Keratinocyte (primary cell): ENCODE data around the gene CNTROB. TPM values are rescaled to one million over a fixed set of nuclear protein-coding genes. Genes with fewer than 3 reads are reported as not detected.

Experiments used
- DNase-seq: peaks from one replicate; pipeline ENCODE4 v3.0.0-alpha.2; 2011; ENCODE audit warnings: low read depth, missing footprints, low spot score
- FAIRE-seq: peaks from 2 replicates; lab custom pipeline; 2011; peaks lifted over from hg19 to GRCh38; lab: Jason Lieb, UNC
- H2AFZ ChIP-seq: 2 replicates; pipeline ENCODE4 v1.6.0; 2012; ENCODE audit warnings: low read length, control low read depth, inconsistent platforms; ENCODE audit not compliant: control insufficient read depth
- H3K27ac ChIP-seq: 2 replicates; pipeline ENCODE4 v1.5.1; 2011; ENCODE audit warnings: low read length; ENCODE audit not compliant: control insufficient read depth, insufficient read depth
- H3K27me3 ChIP-seq: 3 replicates; pipeline ENCODE4 v1.6.0; 2011; ENCODE audit warnings: low read length; ENCODE audit not compliant: control insufficient read depth, insufficient read depth; ENCODE audit errors: extremely low read depth
- H3K36me3 ChIP-seq, 2 experiments: 2 replicates in 1 of 2; 3 replicates in 1 of 2; pipeline ENCODE4 v1.5.1; 2011; ENCODE audit warnings: low read length in 2 of 2, mild to moderate bottlenecking in 1 of 2; ENCODE audit not compliant: control insufficient read depth in 2 of 2, insufficient read depth in 2 of 2; ENCODE audit errors: extremely low read depth in 1 of 2
- H3K4me1 ChIP-seq: 3 replicates; pipeline ENCODE4 v1.5.1; 2011; ENCODE audit warnings: low read length; ENCODE audit not compliant: control insufficient read depth, insufficient read depth; ENCODE audit errors: extremely low read depth
- H3K4me2 ChIP-seq: 3 replicates; pipeline ENCODE4 v1.6.0; 2011; ENCODE audit warnings: low read depth, low read length; ENCODE audit not compliant: control insufficient read depth, insufficient read depth; ENCODE audit errors: extremely low read depth
- H3K4me3 ChIP-seq, 3 experiments: fragments of 200-600 bp in 1 of 3; sonication (generic) in 1 of 3; 2 replicates in 2 of 3; 3 replicates in 1 of 3; pipeline ENCODE4 v1.5.1; 2011 to 2016; ENCODE audit warnings: low read length in 3 of 3, mild to moderate bottlenecking in 3 of 3, control low read depth in 2 of 3, inconsistent platforms in 1 of 3, low read depth in 1 of 3, mixed read lengths in 1 of 3, mixed run types in 1 of 3, moderate library complexity in 1 of 3; ENCODE audit not compliant: control insufficient read depth in 2 of 3, insufficient read depth in 2 of 3; ENCODE audit errors: extremely low read depth in 1 of 3
- H3K79me2 ChIP-seq: 2 replicates; pipeline ENCODE4 v1.6.0; 2012; ENCODE audit warnings: low read length; ENCODE audit not compliant: control insufficient read depth, insufficient read depth
- H3K9ac ChIP-seq: 3 replicates; pipeline ENCODE4 v1.6.0; 2011; ENCODE audit warnings: low read length; ENCODE audit not compliant: control insufficient read depth, insufficient read depth; ENCODE audit errors: extremely low read depth
- H3K9me1 ChIP-seq: 3 replicates; pipeline ENCODE4 v1.6.0; 2011; ENCODE audit warnings: low read length; ENCODE audit not compliant: control insufficient read depth, insufficient read depth; ENCODE audit errors: extremely low read depth
- H3K9me3 ChIP-seq: 2 replicates; pipeline ENCODE4 v1.5.1; 2012; ENCODE audit warnings: low read depth, low read length; ENCODE audit not compliant: control insufficient read depth
- H4K20me1 ChIP-seq: 3 replicates; pipeline ENCODE4 v1.6.0; 2011; ENCODE audit warnings: low read length; ENCODE audit not compliant: control insufficient read depth, insufficient read depth; ENCODE audit errors: extremely low read depth
- EZH2 ChIP-seq: IDR thresholded peaks from one replicate; pipeline ENCODE4 v1.6.1; 2012; ENCODE audit warnings: inconsistent platforms, mild to moderate bottlenecking, low read length, moderate library complexity
- dilution Hi-C: fragments of 300-500 bp; cut with MboI; formaldehyde crosslinking; loops from one replicate; pipeline ENCODE4 v1.7.0; 2020; ENCODE audit warnings: low sequenced_read_pairs; ENCODE audit not compliant: extremely low pct_ligation_motif_present
- polyA plus RNA-seq, 5 experiments: library from polyadenylated mRNA; depleted of rRNA in 3 of 5; stranded (reverse) in 3 of 5; stranded (forward) in 1 of 5; unstranded in 1 of 5; fragments of >200 nt; gene quantifications; 1 replicate in 1 of 5; 2 replicates in 3 of 5; 3 replicates in 1 of 5; pipeline versions ENCODE4 v1.2.1 to v1.2.3, GENCODE V29; 2011 to 2012; ENCODE audit warnings: missing spikeins in 2 of 5, low read depth in 1 of 5, low replicate concordance in 1 of 5
- TF ChIP-seq, protein P1 (sequence below), 3 experiments: IDR thresholded peaks in 1 of 3; conservative IDR thresholded peaks in 1 of 3; optimal IDR thresholded peaks in 1 of 3; 2 replicates in 2 of 3; 3 replicates in 1 of 3; pipeline versions ENCODE3 to v1.5.1; 2011; ENCODE audit warnings: low read length in 3 of 3, mild to moderate bottlenecking in 3 of 3, moderate library complexity in 2 of 3, control low read depth in 1 of 3, inconsistent platforms in 1 of 3; ENCODE audit not compliant: insufficient read depth in 2 of 3; ENCODE audit errors: extremely low read depth in 1 of 3

CNTROB gene
- polyA plus RNA-seq, 1 donor (not counting 4 experiments of a cell fraction or from before 2014, with no cell fraction given): 17.4 TPM

GRCh38 chr17:7897773-7898172 lies 34.2 kb upstream of the CNTROB start:
- Histone ChIP-seq H3K9me1 (no peaks in the 10 kb centered on the region), H3K79me2 (no peaks in the 10 kb centered on the region), H3K9me3 (no peaks in the 10 kb centered on the region), H4K20me1 (no peaks in the 10 kb centered on the region), H3K4me3 (no peak overlapping the region), H3K27me3 (no peaks in the 10 kb centered on the region), H3K9ac (no peak overlapping the region), H3K27ac (no peak overlapping the region), H3K36me3 (peaks cover 40 to 59% of the 10 kb centered on the region in 2 experiments), H3K4me1 (no peaks in the 10 kb centered on the region), H3K4me2 (no peak overlapping the region), H2AFZ (no peak overlapping the region)
- FAIRE-seq: no peak
- dilution Hi-C loops: no loop called here
- DNase-seq: no peak
- TF ChIP-seq, protein P1, sequence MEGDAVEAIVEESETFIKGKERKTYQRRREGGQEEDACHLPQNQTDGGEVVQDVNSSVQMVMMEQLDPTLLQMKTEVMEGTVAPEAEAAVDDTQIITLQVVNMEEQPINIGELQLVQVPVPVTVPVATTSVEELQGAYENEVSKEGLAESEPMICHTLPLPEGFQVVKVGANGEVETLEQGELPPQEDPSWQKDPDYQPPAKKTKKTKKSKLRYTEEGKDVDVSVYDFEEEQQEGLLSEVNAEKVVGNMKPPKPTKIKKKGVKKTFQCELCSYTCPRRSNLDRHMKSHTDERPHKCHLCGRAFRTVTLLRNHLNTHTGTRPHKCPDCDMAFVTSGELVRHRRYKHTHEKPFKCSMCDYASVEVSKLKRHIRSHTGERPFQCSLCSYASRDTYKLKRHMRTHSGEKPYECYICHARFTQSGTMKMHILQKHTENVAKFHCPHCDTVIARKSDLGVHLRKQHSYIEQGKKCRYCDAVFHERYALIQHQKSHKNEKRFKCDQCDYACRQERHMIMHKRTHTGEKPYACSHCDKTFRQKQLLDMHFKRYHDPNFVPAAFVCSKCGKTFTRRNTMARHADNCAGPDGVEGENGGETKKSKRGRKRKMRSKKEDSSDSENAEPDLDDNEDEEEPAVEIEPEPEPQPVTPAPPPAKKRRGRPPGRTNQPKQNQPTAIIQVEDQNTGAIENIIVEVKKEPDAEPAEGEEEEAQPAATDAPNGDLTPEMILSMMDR (optimal IDR thresholded peaks at IDR 0.05 in 1 of 3, IDR thresholded peaks at IDR 0.05 in 1 of 3, conservative IDR thresholded peaks at IDR 0.05 in 1 of 3; ENCODE audit: extremely low read depth in 1 of 3, insufficient read depth in 2 of 3, low read length in 3 of 3): peak in 2 of 3 experiments; percentile 45 to 48
- no peak for TF ChIP-seq EZH2

DNA sequence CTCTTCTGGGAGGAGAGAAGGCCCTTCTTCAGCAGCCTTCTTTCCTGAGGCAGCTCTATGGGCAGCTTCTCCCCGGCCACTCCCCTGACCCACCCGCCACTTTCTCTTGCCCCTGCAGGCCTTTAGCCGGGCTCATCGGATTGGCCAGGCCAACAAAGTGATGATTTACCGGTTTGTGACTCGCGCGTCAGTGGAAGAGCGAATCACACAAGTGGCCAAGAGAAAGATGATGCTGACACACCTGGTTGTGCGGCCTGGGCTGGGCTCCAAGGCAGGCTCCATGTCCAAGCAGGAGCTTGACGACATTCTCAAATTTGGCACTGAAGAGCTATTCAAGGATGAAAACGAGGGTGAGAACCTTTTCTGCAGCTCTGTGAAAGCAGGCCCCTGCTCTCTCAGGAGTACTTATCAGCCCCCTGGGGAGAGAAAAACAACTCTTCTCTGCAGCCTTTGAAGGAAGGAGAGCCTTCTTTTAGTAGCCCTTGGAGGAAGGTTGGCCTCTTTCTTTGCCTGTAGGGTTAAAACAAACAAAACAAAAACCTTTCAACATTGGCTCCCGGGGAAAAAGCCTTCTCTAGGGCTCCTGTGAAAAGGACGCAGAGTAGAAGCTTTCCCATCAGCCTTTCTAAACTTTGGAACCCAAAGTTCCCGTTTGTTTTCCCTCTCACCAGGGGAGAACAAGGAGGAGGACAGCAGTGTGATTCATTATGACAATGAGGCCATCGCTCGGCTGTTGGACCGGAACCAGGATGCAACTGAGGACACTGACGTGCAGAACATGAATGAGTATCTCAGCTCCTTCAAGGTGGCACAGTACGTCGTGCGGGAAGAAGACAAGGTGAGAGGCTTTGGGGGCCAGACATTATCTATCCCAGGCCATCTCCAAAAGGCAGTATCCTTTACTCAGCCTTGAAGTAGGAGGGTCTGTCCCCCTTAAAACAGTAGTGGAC lies 28.6 kb upstream of the CNTROB start:
- Histone ChIP-seq H3K9ac (no peak overlapping the region), H3K27ac (no peak overlapping the region), H3K4me3 (no peak overlapping the region), H3K9me3 (no peaks in the 10 kb centered on the region), H4K20me1 (no peaks in the 10 kb centered on the region), H3K4me2 (no peak overlapping the region), H3K79me2 (no peaks in the 10 kb centered on the region), H3K36me3 (peaks cover 45 to 70% of the 10 kb centered on the region in 2 experiments), H2AFZ (no peak overlapping the region), H3K4me1 (no peaks in the 10 kb centered on the region), H3K9me1 (no peaks in the 10 kb centered on the region), H3K27me3 (no peaks in the 10 kb centered on the region)
- no peak for DNase-seq
- dilution Hi-C loops: no loop called here
- no peak for FAIRE-seq
- TF ChIP-seq, protein P1 (optimal IDR thresholded peaks at IDR 0.05 in 1 of 3, IDR thresholded peaks at IDR 0.05 in 1 of 3, conservative IDR thresholded peaks at IDR 0.05 in 1 of 3; ENCODE audit: extremely low read depth in 1 of 3, insufficient read depth in 2 of 3, low read length in 3 of 3): no peak
- no peak for TF ChIP-seq EZH2
